ENCODE measurements around the gene PALM.
"Not testable (repeated sequence)": the region's sequence is repeated elsewhere in the genome, so short reads cannot be mapped to it uniquely, and the experiment has no call there.

Gene PALM

GRCh38 chr19:709196-709964, 645 bp downstream of the PALM start:
- DNase-seq (ENCODE audit: low read depth): no peak

DNA sequence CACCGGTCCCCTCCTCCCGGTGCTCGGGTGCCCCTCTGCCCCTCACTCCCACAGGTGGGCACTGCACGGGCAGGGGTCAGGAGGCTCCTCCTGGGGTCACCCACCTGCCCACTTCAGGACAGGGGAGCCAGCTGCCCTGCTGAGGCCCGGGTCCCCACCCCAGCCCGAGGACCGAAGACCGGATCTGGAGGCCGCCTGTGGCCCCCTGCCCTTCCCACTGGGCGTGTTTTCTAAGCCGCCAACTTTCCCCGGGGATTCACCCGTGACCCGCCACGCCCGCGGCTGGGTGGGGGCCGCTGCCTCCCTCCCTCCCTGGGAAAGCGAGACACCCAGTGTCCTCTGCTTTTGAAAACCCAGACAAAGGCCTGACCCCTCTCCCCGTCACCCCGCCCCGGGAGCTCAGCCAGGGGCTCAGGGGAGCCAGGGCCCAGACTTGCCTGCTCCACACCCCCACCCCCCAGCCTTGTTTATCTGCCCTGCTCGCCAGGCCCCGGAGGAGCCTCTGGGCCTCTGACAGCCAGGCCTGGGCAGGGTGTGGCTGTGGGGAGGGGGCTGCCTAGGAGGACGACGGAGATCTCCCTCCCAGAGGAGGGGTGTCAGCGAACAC, 1.3 kb downstream of the PALM start:
- DNase-seq (ENCODE audit: low read depth): no peak

DNA sequence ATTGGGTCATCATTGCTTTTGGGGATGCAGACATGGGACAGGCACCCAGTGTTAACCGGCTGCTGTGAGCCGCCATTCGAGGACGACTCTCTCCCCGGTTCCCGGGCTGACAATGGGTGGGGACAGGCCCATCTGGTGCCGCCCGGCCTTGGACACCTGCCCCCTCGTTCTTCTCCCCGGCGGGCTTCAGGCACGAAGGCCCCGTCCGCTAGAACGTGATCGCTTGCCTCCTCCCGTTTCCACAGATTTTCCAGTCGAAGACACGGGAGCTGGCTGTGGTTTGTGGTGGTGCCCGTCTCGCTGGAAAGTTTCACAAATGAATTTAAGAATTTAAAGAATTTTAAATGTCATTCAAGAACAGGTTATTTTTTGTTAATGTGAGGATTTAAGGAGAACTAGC, 2.0 kb downstream of the PALM start:
- DNase-seq (ENCODE audit: low read depth): no peak

DNA sequence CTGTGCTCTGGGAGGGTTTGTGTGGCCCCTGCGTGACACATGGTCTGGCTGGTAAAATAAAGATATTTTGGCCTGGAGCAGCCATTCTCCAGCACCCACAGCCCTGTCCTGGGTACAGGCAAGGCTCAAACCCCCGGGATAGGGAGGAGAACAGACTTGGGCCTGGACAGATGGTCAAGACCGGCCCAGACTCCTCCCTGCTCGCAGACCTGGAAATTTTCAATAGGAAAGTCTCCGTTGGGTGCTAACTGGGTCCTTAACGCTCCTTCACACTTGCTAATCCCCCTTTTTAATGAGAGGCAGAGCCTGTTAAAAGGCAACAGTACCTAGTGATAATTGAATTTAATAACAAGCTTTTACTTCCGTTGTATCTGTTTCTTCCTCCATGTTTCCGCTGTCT, 2.5 kb downstream of the PALM start:
- DNase-seq (ENCODE audit: low read depth): no peak

GRCh38 chr19:715347-715746, 6.6 kb downstream of the PALM start:
- no peak for DNase-seq (ENCODE audit: low read depth)

DNA sequence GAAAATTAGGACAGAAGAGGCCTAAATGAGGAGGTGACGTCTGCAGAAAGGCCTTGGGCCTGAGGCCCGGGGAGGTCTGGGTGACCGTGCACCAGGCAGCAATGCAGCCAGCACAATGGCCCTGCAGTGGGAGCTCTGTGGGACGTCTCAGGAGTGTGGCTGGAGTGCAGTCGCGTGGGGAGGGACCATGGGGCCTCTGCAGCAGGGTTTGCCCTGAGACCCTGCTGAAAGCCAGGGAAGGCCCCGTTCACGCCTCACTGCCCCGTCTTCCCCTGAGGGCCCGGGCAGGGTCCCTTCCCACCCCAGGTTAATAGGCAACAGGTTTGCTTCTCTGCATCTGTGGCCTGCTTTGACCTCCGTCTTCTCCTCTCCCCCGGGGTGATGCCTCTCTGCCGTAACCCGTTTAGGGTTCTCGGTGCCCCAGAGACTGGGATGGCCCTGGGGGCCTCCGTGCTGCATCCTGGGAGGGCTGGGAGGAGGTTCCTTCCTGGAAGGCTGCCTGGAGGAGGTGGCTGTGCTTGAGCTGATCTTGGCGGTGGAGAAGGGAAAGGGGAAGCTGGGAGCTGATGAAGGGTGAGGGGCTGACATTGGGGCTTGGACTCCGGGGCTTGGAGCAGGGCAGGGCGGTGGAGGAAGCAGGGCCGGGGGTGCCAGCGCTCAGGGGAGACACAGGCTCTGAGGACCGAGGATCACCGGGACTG, 9.7 kb downstream of the PALM start:
- no peak for DNase-seq (ENCODE audit: low read depth)

DNA sequence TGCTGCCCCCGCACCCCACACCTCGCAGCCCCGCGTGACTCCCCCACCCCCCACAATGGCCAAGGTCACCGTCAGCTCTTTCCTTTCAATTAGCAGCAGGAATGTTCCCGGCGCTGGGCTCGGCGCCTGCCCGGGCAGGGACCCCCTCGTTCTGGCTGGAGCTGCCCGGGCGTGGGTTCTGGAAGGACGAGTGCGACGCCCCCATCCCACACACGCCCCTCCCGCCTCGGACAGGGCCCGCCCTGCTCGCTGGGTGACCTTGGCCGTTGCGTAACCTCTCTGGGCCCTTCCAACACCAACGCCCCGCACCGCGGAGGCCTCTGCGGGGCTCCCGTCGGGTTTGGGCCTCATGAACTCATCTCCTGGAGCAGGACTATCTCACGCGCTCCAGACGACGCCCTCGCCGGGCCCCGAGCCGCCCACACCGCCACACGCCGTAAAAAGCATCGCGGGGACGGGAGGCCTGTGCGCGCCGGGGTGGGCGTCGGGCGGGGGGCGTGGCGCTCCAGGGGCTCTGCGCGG, 10.3 kb downstream of the PALM start:
- DNase-seq (ENCODE audit: low read depth): no peak

GRCh38 chr19:719636-720344, 11.1 kb downstream of the PALM start:
- no peak for DNase-seq (ENCODE audit: low read depth)

DNA sequence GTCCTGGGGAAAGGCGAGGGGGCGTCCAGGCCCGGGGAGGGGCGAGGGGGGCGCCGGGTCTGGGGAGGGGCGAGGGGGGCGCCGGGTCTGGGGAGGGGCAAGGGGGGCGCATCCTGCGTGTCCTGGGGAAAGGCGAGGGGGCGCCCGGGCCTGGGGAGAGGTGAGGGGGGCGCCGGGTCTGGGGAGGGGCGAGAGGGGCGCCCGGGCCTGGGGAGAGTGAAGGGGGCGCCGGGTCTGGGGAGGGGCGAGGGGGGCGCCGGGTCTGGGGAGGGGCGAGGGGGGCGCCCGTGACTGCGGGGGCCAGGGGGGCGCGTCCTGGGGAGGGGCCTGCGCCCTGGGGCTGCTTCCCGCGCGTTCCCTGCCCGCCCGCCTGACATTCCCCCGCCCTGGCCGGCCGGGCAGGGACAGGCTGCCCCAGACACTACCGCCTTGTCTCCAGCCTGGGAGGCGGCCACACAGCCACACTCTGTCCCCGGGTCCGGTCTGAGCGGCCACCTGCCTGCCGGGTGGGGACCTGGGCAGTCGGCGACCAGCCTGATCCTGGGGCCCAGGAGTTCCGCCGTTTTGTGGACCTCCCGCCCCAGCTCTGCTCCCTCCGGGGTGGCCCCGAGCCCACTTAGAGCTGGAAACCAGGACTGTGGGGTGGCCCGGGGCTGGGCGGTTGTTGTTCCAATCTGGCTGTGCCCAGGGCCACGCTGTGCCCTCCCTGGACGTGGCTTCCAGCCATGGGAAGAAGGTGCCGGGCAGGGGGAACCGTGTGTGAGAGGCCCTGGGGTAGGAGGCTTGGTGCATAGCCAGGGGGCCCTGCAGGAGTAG, 11.8 kb downstream of the PALM start:
- no peak for DNase-seq (ENCODE audit: low read depth)

- no peak for DNase-seq (ENCODE audit: low read depth)
Observed at GRCh38 chr19:722553-723101, 13.9 kb downstream of the PALM start.

DNA sequence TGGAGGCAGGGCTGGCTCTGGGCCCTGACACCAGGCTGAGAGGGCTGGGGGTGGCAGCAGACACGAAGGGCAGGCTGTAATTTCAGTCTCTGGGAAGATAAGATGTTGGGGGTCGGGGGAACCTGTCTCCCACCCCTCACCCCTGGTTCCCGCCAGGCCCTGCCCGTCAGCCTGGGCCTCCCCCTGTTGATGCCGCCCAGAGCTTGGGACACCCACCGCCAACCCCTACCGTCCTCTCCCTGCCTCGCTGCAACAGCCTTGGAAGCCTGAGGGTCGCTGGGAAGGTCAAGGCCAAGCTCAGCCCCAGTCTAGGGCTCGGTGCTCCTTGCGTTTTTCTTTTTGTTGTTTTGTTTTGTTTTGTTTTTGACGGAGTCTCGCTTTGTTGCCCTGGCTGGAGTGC, 14.5 kb downstream of the PALM start:
- DNase-seq (ENCODE audit: low read depth): no peak

GRCh38 chr19:723714-724113, 15.0 kb downstream of the PALM start:
- no peak for DNase-seq (ENCODE audit: low read depth)

- DNase-seq (ENCODE audit: low read depth): no peak
Observed at GRCh38 chr19:725461-726089, 16.8 kb downstream of the PALM start.

GRCh38 chr19:726993-727956, 18.5 kb downstream of the PALM start:
- no peak for DNase-seq (ENCODE audit: low read depth)

DNA sequence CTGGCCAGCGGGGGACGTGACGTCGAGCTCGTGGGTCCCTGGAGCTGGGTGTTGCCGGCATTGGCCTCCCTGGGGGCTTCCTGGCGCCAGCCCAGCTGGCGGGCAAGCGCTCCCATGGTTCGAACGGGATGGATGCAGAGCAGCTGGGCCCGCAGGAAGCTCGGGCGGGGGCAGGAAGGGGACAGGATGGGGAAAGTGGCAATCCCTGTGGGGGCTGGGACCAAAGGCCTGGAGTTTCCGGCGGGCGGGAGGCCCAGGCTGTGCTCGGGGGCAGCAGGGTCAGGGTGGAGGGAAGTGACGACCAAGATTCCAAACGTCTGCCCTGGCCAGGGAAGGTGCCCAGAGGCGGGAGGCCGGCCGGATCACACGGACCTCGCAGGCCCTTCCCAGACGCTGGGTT, 19.3 kb downstream of the PALM start:
- no peak for DNase-seq (ENCODE audit: low read depth)

GRCh38 chr19:729564-729963, 20.8 kb downstream of the PALM start:
- DNase-seq (ENCODE audit: low read depth): not testable (repeated sequence)

DNA sequence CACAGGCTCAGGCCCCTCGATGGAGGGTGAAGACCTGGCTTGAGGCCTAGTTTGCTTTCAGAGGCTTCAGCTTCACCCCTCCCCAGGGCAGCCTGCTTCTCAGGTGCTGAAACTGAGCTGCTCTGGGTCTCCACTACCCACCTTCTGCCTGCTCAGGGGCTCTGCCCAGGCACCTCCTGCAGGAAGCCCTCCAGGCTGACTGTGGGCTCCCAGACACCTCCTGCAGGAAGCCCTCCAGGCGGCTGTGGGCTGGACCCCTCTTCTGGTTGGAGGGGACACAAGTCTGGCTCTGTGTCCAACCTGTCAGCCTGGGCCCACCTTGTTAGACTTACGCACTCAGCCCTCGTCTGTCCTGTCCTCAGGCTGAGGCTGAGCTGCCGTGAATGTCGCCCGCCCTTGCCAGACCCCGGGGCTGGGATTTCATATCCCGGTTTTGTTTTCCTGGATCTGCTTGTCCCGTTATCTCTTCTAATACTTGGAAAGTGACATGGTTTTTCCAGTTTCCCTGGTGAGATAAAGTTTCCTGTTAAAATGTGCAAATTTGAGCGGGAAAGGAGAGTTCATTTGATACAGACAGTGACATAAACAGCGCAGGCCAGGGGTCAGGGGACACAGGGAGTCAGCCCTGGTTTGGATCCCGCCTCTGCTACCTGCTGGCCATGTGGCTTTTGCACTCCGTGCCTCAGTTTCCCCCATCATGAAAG, 21.4 kb downstream of the PALM start:
- DNase-seq (ENCODE audit: low read depth): no peak

- no peak for DNase-seq (ENCODE audit: low read depth)
Observed at GRCh38 chr19:731000-731399, 22.3 kb downstream of the PALM start.

Measured in activated T-helper 1 cell treated with Interleukin-2 at 50 U/mL for 16 hours (primary cell).